Adrenal gland (tissue), 12 donors: Measurements from ENCODE around the gene FAAP100. TPM values are rescaled to one million over a fixed set of nuclear protein-coding genes. Genes with fewer than 3 reads are reported as not detected.

Experiments
- DNase-seq, 7 donors: peaks; one replicate each; pipeline ENCODE4 v3.0.0-alpha.2; 2019 to 2020
- H3K27ac ChIP-seq, 5 donors: fragments of 200-600 bp; sonication (generic) in 4 of 5; 1 replicate in 3 of 5; 2 replicates in 2 of 5; pipeline versions ENCODE4 v1.5.1 to v1.8.0; 2016 to 2020; ENCODE audit warnings: mild to moderate bottlenecking in 1 of 5
- H3K27me3 ChIP-seq: fragments of 200-600 bp; 2 replicates; pipeline ENCODE4 v1.8.0; 2021
- H3K36me3 ChIP-seq, 2 donors: fragments of 200-600 bp; replicated peaks in 1 of 2; 1 replicate in 1 of 2; 2 replicates in 1 of 2; pipeline versions ENCODE4 v1.5.1 to v1.8.0; 2018 to 2022
- H3K4me1 ChIP-seq, 2 donors: fragments of 200-600 bp; replicated peaks in 1 of 2; 1 replicate in 1 of 2; 2 replicates in 1 of 2; pipeline versions ENCODE4 v1.5.1 to v1.8.0; 2018 to 2021
- H3K4me3 ChIP-seq, 4 donors: fragments of 200-600 bp; sonication (generic) in 3 of 4; one replicate each; pipeline ENCODE4 v1.5.1; 2016 to 2018
- H3K9me3 ChIP-seq, 3 donors: fragments of 200-600 bp; sonication (generic) in 1 of 3; replicated peaks in 1 of 3; 1 replicate in 2 of 3; 2 replicates in 1 of 3; pipeline versions ENCODE4 v1.5.1 to v1.8.0; 2016 to 2021
- CTCF ChIP-seq, 6 experiments: fragments of 450-650 bp in 4 of 6; fragments of 200-600 bp in 2 of 6; sonication (generic) in 1 of 6; IDR thresholded peaks; 1 replicate in 5 of 6; 2 replicates in 1 of 6; pipeline versions ENCODE4 v1.5.1 to v1.8.0; 2016 to 2021; ENCODE audit warnings: antibody characterized with exemption in 6 of 6, mild to moderate bottlenecking in 2 of 6, moderate library complexity in 1 of 6
- POLR2A ChIP-seq, 2 donors: fragments of 450-650 bp; IDR thresholded peaks; one replicate each; pipeline ENCODE4 v1.6.1; 2017; ENCODE audit warnings: antibody characterized with exemption in 2 of 2, mild to moderate bottlenecking in 2 of 2, moderate library complexity in 1 of 2
- WGBS, 4 donors: extraction: QIAGEN DNeasy Blood & Tissue Kit in 2 of 4; methylation state at CpG; one replicate each; pipeline versions ENCODE4 v1.1.5 to v1.1.7; 2013 to 2017; 5-methylcytosine and 5-hydroxymethylcytosine counted together
- intact Hi-C, 2 donors: fragments of 100-400 bp; cut with DNase I; formaldehyde crosslinking; loops; one replicate each; pipeline versions ENCODE4 v1.14.1 to v1.15.0; 2022 to 2023
- polyA plus RNA-seq, 3 donors: library from polyadenylated mRNA; stranded (reverse); fragments of 200-250 nt in 2 of 3; fragments of 350-450 nt in 1 of 3; fragmentation: Illumina TruSeq in 1 of 3; extraction: RNeasy Lipid Tissue Mini Kit (QIAGEN cat#74804) in 1 of 3; gene quantifications; one replicate each; pipeline ENCODE4 v1.2.3, GENCODE V29; 2013 to 2014
- total RNA-seq, 9 donors: library from RNA; depleted of rRNA in 4 of 9; stranded (reverse); fragments of >200 nt in 4 of 9; fragments of 120-200 nt in 1 of 9; fragmentation: NEBNext Ultra II Directional in 1 of 9; extraction: Animal tissue kit (Norgen Biotek cat#: 25700) in 1 of 9; gene quantifications; one replicate each; pipeline versions ENCODE4 v1.1.0 to v1.2.4, GENCODE V29; 2013 to 2023
- donor health status: healthy with polysubstance abuse.
- donor health status: Bipolar disorder and iron deficiency.
- donor health status: DM: yes; HTN: yes; CAD: no.
- donor health status: DM: no; HTN: no; CAD: no.
- donor health status: DM: no; HTN: no; CAD: no.
- donor health status: DM: yes; HTN: yes; CAD: no.

FAAP100 gene
- total and polyA plus RNA-seq, 12 donors, result 2.5 to 89.0 (median 31.7) TPM

DNA sequence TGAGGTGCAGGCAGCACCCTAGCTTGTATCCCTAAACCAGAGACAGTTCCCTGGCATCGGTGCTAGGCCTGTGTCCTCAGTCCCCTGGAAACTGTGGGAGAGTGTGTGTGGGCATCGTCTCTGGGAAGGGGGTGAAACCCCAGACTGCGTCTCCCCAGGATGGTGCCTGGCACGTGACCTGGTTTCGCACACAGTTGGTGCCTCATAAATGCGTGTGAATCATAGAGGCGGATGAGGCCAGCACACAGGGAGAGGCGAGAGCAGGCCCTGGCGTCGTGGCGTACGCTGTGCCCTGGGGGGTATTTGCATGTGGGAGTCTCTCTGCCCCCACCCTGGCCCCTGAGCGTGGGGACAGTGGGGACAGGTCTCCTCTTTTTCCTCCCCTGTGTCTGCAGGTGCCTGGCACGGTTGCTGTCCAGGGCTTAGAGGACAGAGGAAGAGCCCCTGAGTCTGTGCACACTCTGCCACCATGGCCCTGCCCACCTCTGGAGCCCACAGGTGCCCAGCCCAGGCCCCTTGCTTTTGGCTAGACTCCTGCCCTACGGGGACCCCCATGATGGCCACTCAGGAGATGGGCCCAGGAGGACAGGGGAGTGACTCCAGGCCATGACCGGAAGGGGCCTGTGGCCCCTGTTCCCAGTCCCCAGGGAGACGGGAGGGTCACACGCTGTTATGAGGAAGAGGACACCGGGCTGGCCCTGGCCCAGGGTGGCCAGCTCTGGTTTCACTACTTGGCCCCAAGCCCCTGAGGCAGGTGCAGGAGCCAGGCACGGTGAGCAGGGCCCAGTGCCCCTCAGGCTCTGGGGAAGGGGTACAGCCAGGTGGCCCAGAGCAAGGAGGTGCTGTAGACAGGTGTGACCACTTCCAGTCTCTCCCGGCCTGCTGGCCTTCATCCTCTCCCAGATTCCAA is 25.2 kb downstream of the FAAP100 start:
- no peak overlapping the region for H3K27ac ChIP-seq
- no peak for DNase-seq
- TF ChIP-seq POLR2A (IDR thresholded peaks at IDR 0.05), result no peak
- no peak for TF ChIP-seq CTCF (IDR thresholded peaks at IDR 0.05)
- intact Hi-C loops, result no loop called here
- no peaks in the 10 kb centered on the region for H3K36me3 ChIP-seq
- WGBS, 4 donors, result 83 to 87% (median 85%) methylated on average over 8 to 21 of the region's 21 CpGs
- H3K4me3 ChIP-seq, result no peak overlapping the region
- no peaks in the 10 kb centered on the region for H3K9me3 ChIP-seq
- H3K4me1 ChIP-seq, result no peaks in the 10 kb centered on the region
- peaks cover 37% of the 10 kb centered on the region for H3K27me3 ChIP-seq

DNA sequence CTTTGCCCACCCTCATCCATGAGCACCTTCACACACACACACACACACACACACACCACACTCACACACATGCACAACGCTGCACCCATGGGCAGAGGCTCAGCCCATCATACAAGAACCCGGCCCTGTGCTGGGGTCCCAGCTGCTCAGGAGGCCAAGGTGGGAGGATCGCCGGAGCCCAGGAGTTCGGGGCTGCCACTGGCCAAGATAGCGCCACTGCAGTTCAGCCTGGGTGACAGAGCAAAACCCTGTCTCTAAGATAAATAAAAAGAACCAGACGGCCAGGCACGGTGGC is 27.3 kb downstream of the FAAP100 start:
- no peak overlapping the region for H3K27ac ChIP-seq
- TF ChIP-seq POLR2A (IDR thresholded peaks at IDR 0.05) (no peak), CTCF (IDR thresholded peaks at IDR 0.05) (no peak)
- H3K4me3 ChIP-seq, result no peak overlapping the region
- whole genome bisulfite sequencing, 4 donors, result 50 to 89% (median 87%) methylated on average over 3 to 8 of the region's 8 CpGs
- peaks cover 37% of the 10 kb centered on the region for H3K27me3 ChIP-seq
- intact Hi-C loops, result no loop called here
- H3K9me3 ChIP-seq, result no peaks in the 10 kb centered on the region
- DNase-seq, result no peak
- no peaks in the 10 kb centered on the region for H3K36me3 ChIP-seq
- peaks cover under 1% of the 10 kb centered on the region in 2 donors for H3K4me1 ChIP-seq

DNA sequence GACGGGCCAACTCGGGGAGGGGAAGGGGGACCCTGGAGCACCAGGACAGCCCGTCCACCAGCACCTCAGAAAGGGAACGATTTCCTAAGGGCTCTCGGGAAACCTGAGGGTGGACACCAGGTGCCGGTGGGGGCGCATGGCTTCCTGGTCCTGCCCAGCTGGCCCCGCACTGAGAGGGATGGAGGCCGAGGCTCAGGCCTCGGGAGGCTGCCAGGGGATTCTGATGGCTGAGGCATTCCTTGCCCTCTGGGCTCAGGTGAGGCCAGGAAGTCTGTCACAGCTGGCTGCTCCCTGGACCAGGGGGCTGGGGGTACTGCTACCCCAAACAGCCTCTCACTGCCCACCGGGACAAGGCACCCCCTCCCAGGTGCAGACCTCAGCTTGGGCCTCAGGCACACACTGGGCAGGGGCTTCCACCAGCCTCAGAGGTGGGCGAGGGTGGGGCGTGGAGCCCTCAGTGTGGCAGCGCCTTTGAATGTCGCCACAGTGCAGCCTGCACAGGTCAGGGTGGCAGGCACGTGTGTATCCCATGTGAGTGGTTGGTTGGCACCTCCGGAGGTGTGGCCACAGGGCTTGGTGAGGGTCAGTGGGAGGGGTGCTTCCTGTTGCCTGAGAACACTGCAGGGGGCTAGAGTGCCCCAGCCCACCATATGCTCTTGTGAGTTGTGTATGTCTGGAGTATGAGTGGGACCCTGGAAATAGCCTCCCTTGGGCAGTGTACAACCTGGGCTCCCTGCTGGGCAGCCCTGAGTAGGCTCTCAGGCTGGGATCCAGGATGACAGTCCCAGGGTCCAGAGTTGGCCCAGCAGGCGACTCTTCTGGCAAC is 27.9 kb downstream of the FAAP100 start:
- no peak overlapping the region for H3K27ac ChIP-seq
- H3K27me3 ChIP-seq, result peaks cover 37% of the 10 kb centered on the region
- no peaks in the 10 kb centered on the region for H3K36me3 ChIP-seq
- peaks cover 6% of the 10 kb centered on the region in 2 donors for H3K4me1 ChIP-seq
- no peak for DNase-seq
- 47 to 69% (median 66%) methylated on average over 2 to 18 of the region's 18 CpGs; no CpG with 5 or more reads in 1 of the 4 donors for WGBS, 4 donors
- intact Hi-C loops, result no loop called here
- no peak for TF ChIP-seq CTCF (IDR thresholded peaks at IDR 0.05)
- no peak for TF ChIP-seq POLR2A (IDR thresholded peaks at IDR 0.05)
- H3K9me3 ChIP-seq, result no peaks in the 10 kb centered on the region
- no peak overlapping the region for H3K4me3 ChIP-seq

DNA sequence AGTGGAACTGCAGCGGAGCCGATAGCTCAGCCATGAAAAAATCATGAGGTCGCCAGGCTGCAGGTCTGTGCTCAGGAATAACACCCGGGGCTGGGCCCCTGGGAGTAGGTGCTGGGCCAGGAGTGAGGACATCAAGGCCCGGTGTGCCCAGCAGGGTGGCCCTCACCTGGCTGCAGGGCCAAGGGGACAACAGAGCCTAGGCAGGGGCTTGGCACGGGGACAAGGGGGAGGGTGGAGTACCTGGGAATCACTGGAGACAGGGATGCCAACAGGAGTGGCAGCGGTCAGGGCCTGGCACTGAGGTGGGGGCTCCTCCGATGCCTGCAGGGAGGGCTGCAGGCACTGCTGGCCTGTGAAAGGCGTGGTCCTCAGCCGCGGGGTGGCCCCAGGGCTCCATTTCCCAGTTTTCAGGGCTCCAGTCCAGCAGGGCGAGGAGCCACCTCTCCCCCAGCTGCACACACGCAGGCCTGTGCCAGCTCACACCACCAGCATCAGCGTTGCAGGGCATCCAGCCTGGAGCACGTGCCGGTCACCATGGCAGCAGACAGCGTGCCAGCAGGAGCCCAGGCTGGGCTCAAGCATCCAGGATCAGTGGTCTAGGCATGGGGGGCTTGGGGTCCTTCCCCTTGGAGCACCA is 28.6 kb downstream of the FAAP100 start:
- WGBS, 4 donors, result 24 to 43% (median 40%) methylated on average over 1 to 17 of the region's 17 CpGs
- no peak overlapping the region for H3K4me3 ChIP-seq
- intact Hi-C loops, result no loop called here
- no peaks in the 10 kb centered on the region for H3K9me3 ChIP-seq
- TF ChIP-seq POLR2A (IDR thresholded peaks at IDR 0.05) (no peak), CTCF (IDR thresholded peaks at IDR 0.05) (peak in 1 of 6 experiments; percentile 4)
- H3K4me1 ChIP-seq, result peaks cover 10 to 13% of the 10 kb centered on the region in 2 donors
- H3K36me3 ChIP-seq, result no peaks in the 10 kb centered on the region
- peaks cover 35% of the 10 kb centered on the region for H3K27me3 ChIP-seq
- DNase-seq, result no peak
- no peak overlapping the region for H3K27ac ChIP-seq
